PC-9 (cell line): Measurements from ENCODE around the gene WBP2NL. TPM values are rescaled to one million over a fixed set of nuclear protein-coding genes. Genes with fewer than 3 reads are reported as not detected.

Experiments used
- BruUV-seq: library from RNA; stranded (reverse); fragments of 400-500 nt; replicated peaks from 2 replicates; lab custom pipeline; 2021; lab: Mats Ljungman, UMichigan
- CTCF ChIA-PET: fragments of 300-600 bp; sonication (Branson Sonifier 250); formaldehyde crosslinking; loops from one replicate; lab custom pipeline; 2022; ENCODE audit warnings: antibody characterized with exemption; lab: Charles Lee
- POLR2A ChIA-PET: fragments of 300-600 bp; sonication (Branson Sonifier 250); formaldehyde crosslinking; loops from one replicate; lab custom pipeline; 2022; ENCODE audit warnings: antibody characterized with exemption; ENCODE audit not compliant: unreplicated experiment; lab: Charles Lee
- DNase-seq, 2 experiments: peaks; one replicate each; pipeline versions ENCODE4 v3.0.0 to v3.0.0-alpha.2; 2015 to 2022; ENCODE audit warnings: mixed read lengths in 1 of 2
- H2AFZ ChIP-seq: fragments of 200-600 bp; sonication (generic); 2 replicates; pipeline ENCODE4 v1.8.1; 2017; ENCODE audit warnings: antibody characterized with exemption
- H3F3A ChIP-seq: fragments of 200-600 bp; sonication (generic); 2 replicates; pipeline ENCODE4 v1.8.1; 2017; ENCODE audit warnings: antibody characterized with exemption, mild to moderate bottlenecking, low read depth; ENCODE audit not compliant: insufficient read depth
- H3K27ac ChIP-seq: fragments of 200-600 bp; sonication (generic); 2 replicates; pipeline ENCODE4 v1.6.1; 2016; ENCODE audit warnings: mixed run types
- H3K27me3 ChIP-seq: fragments of 200-600 bp; sonication (generic); 2 replicates; pipeline ENCODE4 v1.6.1; 2016; ENCODE audit warnings: low read depth, mixed run types; ENCODE audit not compliant: insufficient read depth
- H3K36me3 ChIP-seq: fragments of 200-600 bp; sonication (generic); 2 replicates; pipeline ENCODE4 v1.6.1; 2016; ENCODE audit warnings: low read depth, mixed run types
- H3K4me1 ChIP-seq: fragments of 200-600 bp; sonication (generic); replicated peaks from 2 replicates; pipeline ENCODE4 v1.6.1; 2016; ENCODE audit warnings: mixed run types; ENCODE audit not compliant: insufficient read depth
- H3K4me2 ChIP-seq: fragments of 200-600 bp; sonication (generic); 2 replicates; pipeline ENCODE4 v1.6.1; 2017; ENCODE audit warnings: mixed run types
- H3K4me3 ChIP-seq: fragments of 200-600 bp; sonication (generic); 2 replicates; pipeline ENCODE4 v1.6.1; 2016; ENCODE audit warnings: mixed run types
- H3K79me2 ChIP-seq: fragments of 200-600 bp; sonication (generic); 2 replicates; pipeline ENCODE4 v1.6.1; 2017; ENCODE audit warnings: low read depth, mixed run types
- H3K9me2 ChIP-seq: fragments of 200-600 bp; sonication (generic); 2 replicates; pipeline ENCODE4 v1.8.1; 2017; ENCODE audit warnings: mild to moderate bottlenecking; ENCODE audit not compliant: insufficient read depth
- H3K9me3 ChIP-seq: fragments of 200-600 bp; sonication (generic); 2 replicates; pipeline ENCODE4 v1.8.1; 2016; ENCODE audit warnings: low read depth; ENCODE audit not compliant: insufficient read depth
- H4K20me1 ChIP-seq: fragments of 200-600 bp; sonication (generic); 2 replicates; pipeline ENCODE4 v1.8.1; 2017; ENCODE audit not compliant: insufficient read depth
- CTCF ChIP-seq: fragments of 200-600 bp; sonication (generic); conservative IDR thresholded peaks from 2 replicates; pipeline ENCODE4 v1.6.1; 2017; ENCODE audit warnings: mixed run types, antibody characterized with exemption, mild to moderate bottlenecking, moderate library complexity
- EZH2 ChIP-seq: fragments of 200-600 bp; sonication (generic); IDR thresholded peaks from 2 replicates; pipeline ENCODE4 v1.8.0; 2017; ENCODE audit warnings: antibody characterized with exemption, low read depth
- intact Hi-C: fragments of 100-400 bp; cut with micrococcal nuclease; formaldehyde crosslinking; loops from one replicate; pipeline ENCODE4 v1.10.0; 2022; ENCODE audit not compliant: unreplicated experiment
- total RNA-seq: library from RNA; stranded (reverse); gene quantifications from 2 replicates; pipeline ENCODE4 v1.2.3, GENCODE V29; 2021

Gene WBP2NL
- total RNA-seq, 1 experiment from 2014 or later = 7.1 TPM

GRCh38 chr22:42021571-42021970, 23.0 kb downstream of the WBP2NL start:
- H3K4me2 ChIP-seq = no peak overlapping the region
- no peaks in the 10 kb centered on the region for H3K9me2 ChIP-seq
- peaks cover 5% of the 10 kb centered on the region; the same call in 1 of the 2 replicates for H3F3A ChIP-seq
- H3K4me1 ChIP-seq = peaks cover 20% of the 10 kb centered on the region
- no peak for TF ChIP-seq EZH2
- no peak for TF ChIP-seq CTCF
- DNase-seq = no peak
- no peaks in the 10 kb centered on the region for H3K27me3 ChIP-seq
- H3K9me3 ChIP-seq = no peaks in the 10 kb centered on the region
- ChIA-PET POLR2A (no interaction called here), CTCF (no interaction called here)
- intact Hi-C loops = no loop called here
- H3K36me3 ChIP-seq = no peaks in the 10 kb centered on the region
- BruUV-seq = no TSS peak
- no peak overlapping the region for H3K4me3 ChIP-seq
- H2AFZ ChIP-seq = no peak overlapping the region
- H4K20me1 ChIP-seq = no peaks in the 10 kb centered on the region
- no peaks in the 10 kb centered on the region for H3K79me2 ChIP-seq
- H3K27ac ChIP-seq = peak overlapping the region; percentile 90

GRCh38 chr22:42022162-42022847, 23.7 kb downstream of the WBP2NL start:
- Histone ChIP-seq H3F3A (peaks cover 5% of the 10 kb centered on the region; the same call in 1 of the 2 replicates), H3K9me2 (no peaks in the 10 kb centered on the region), H3K4me2 (peak overlapping the region; percentile 62), H4K20me1 (no peaks in the 10 kb centered on the region), H3K27ac (peak overlapping the region; percentile 90), H3K4me1 (peaks cover 19% of the 10 kb centered on the region), H3K36me3 (no peaks in the 10 kb centered on the region), H3K79me2 (no peaks in the 10 kb centered on the region), H3K9me3 (no peaks in the 10 kb centered on the region), H3K4me3 (no peak overlapping the region), H2AFZ (peak overlapping the region; percentile 74; the same call in 1 of the 2 replicates), H3K27me3 (no peaks in the 10 kb centered on the region)
- POLR2A ChIA-PET = no interaction called here
- no TSS peak for BruUV-seq
- CTCF ChIA-PET = no interaction called here
- intact Hi-C loops = loop anchor here (1.0 kb wide), 1 partner anchor 23 kb away; no protein-coding TSS in a partner anchor
- peak; percentile 28 to 89 for DNase-seq
- no peak for TF ChIP-seq CTCF

GRCh38 chr22:42025421-42025820, 26.8 kb downstream of the WBP2NL start:
- Histone ChIP-seq H3K27ac (no peak overlapping the region), H3K9me2 (no peaks in the 10 kb centered on the region), H3K36me3 (no peaks in the 10 kb centered on the region), H3K4me2 (no peak overlapping the region), H3F3A (peaks cover 5% of the 10 kb centered on the region; the same call in 1 of the 2 replicates), H4K20me1 (no peaks in the 10 kb centered on the region), H3K4me1 (peaks cover 19% of the 10 kb centered on the region), H3K27me3 (no peaks in the 10 kb centered on the region), H3K79me2 (no peaks in the 10 kb centered on the region), H3K4me3 (no peak overlapping the region), H3K9me3 (no peaks in the 10 kb centered on the region), H2AFZ (no peak overlapping the region)
- TF ChIP-seq CTCF (no peak), EZH2 (no peak)
- no TSS peak for BruUV-seq
- CTCF ChIA-PET = no interaction called here
- no peak for DNase-seq
- POLR2A ChIA-PET = interaction anchor here (0.6 to 0.7 kb wide), 2 partner anchors 30 to 190 kb away, joined by 3 to 6 read pairs; no protein-coding TSS in a partner anchor
- intact Hi-C loops = no loop called here
